PC-3 (cell line): Measurements from ENCODE around the gene CSMD2. TPM values are rescaled to one million over a fixed set of nuclear protein-coding genes. Genes with fewer than 3 reads are reported as not detected.

ENCODE experiments used
- ATAC-seq: fragments of 200-7000 bp; cut with Tn5 transposase; 2 replicates; pipeline ENCODE4 v1.9.1; 2020; ENCODE audit warnings: mild to moderate bottlenecking, moderate library complexity
- BruUV-seq: library from RNA; stranded (reverse); fragments of 400-500 nt; replicated peaks from 2 replicates; lab custom pipeline; 2021; lab: Mats Ljungman, UMichigan
- CTCF ChIA-PET: fragments of 300-600 bp; sonication (Branson Sonifier 250); formaldehyde crosslinking; loops from one replicate; lab custom pipeline; 2022; ENCODE audit warnings: antibody characterized with exemption; lab: Charles Lee
- POLR2A ChIA-PET: fragments of 300-600 bp; sonication (Branson Sonifier 250); formaldehyde crosslinking; loops from one replicate; lab custom pipeline; 2022; ENCODE audit warnings: antibody characterized with exemption; ENCODE audit not compliant: unreplicated experiment; lab: Charles Lee
- DNase-seq: peaks from one replicate; pipeline ENCODE4 v3.0.0-alpha.2; 2015
- H2AFZ ChIP-seq: fragments of 300-600 bp; sonication (generic); 2 replicates; pipeline ENCODE4 v1.6.0; 2016; ENCODE audit warnings: antibody characterized with exemption, low read length
- H3F3A ChIP-seq: fragments of 300-600 bp; sonication (generic); one replicate; pipeline ENCODE4 v1.6.0; 2017; ENCODE audit warnings: antibody characterized with exemption, low read length, control low read depth, mild to moderate bottlenecking; ENCODE audit not compliant: unreplicated experiment
- H3K27ac ChIP-seq: fragments of 300-600 bp; sonication (generic); 2 replicates; pipeline ENCODE4 v1.5.1; 2016; ENCODE audit warnings: mild to moderate bottlenecking, low read length
- H3K27me3 ChIP-seq: fragments of 300-600 bp; sonication (generic); 2 replicates; pipeline ENCODE4 v1.6.1; 2016; ENCODE audit warnings: low read length, mixed read lengths
- H3K36me3 ChIP-seq: fragments of 300-600 bp; sonication (generic); 2 replicates; pipeline ENCODE4 v1.6.1; 2016; ENCODE audit warnings: low read depth, mixed run types, low read length, mixed read lengths
- H3K4me1 ChIP-seq: fragments of 300-600 bp; sonication (generic); 2 replicates; pipeline ENCODE4 v1.5.1; 2016; ENCODE audit warnings: low read length; ENCODE audit not compliant: insufficient read depth
- H3K4me2 ChIP-seq: fragments of 300-600 bp; sonication (generic); 2 replicates; pipeline ENCODE4 v1.6.0; 2016; ENCODE audit warnings: low read length
- H3K4me3 ChIP-seq: fragments of 300-600 bp; sonication (generic); 2 replicates; pipeline ENCODE4 v1.5.1; 2016; ENCODE audit warnings: mild to moderate bottlenecking, low read length, mixed read lengths
- H3K79me2 ChIP-seq: fragments of 300-600 bp; sonication (generic); 2 replicates; pipeline ENCODE4 v1.6.1; 2017; ENCODE audit warnings: low read length, mixed read lengths
- H3K9ac ChIP-seq: fragments of 300-600 bp; sonication (generic); 2 replicates; pipeline ENCODE4 v1.6.0; 2016; ENCODE audit warnings: mild to moderate bottlenecking, low read length
- H3K9me2 ChIP-seq: fragments of 300-600 bp; sonication (generic); replicated peaks from 2 replicates; pipeline ENCODE4 v1.6.1; 2016; ENCODE audit warnings: mixed run types, low read length, mixed read lengths
- H3K9me3 ChIP-seq: fragments of 300-600 bp; sonication (generic); 2 replicates; pipeline ENCODE4 v1.6.1; 2016; ENCODE audit warnings: low read length, mixed read lengths
- H4K20me1 ChIP-seq: fragments of 300-600 bp; sonication (generic); 2 replicates; pipeline ENCODE4 v1.6.1; 2016; ENCODE audit warnings: low read length, mixed read lengths
- CTCF ChIP-seq: fragments of 300-600 bp; sonication (generic); conservative IDR thresholded peaks from 2 replicates; pipeline ENCODE4 v1.5.1; 2017; ENCODE audit warnings: antibody characterized with exemption, low read depth, mild to moderate bottlenecking, low read length
- EZH2 ChIP-seq: fragments of 300-600 bp; sonication (generic); IDR thresholded peaks from one replicate; pipeline ENCODE4 v1.6.1; 2017; ENCODE audit warnings: antibody characterized with exemption, mild to moderate bottlenecking, low read length; ENCODE audit not compliant: unreplicated experiment
- EZH2phosphoT487 ChIP-seq: fragments of 300-600 bp; sonication (generic); IDR thresholded peaks from 2 replicates; pipeline ENCODE4 v1.6.1; 2018; ENCODE audit warnings: mild to moderate bottlenecking, antibody characterized with exemption, low read length, borderline replicate concordance
- intact Hi-C: fragments of 100-400 bp; cut with micrococcal nuclease; formaldehyde crosslinking; loops from 2 replicates; pipeline ENCODE4 v1.9.0; 2023
- total RNA-seq: library from RNA; depleted of rRNA; stranded (reverse); fragments of >200 nt; gene quantifications from 2 replicates; pipeline ENCODE4 v1.2.3, GENCODE V29; 2014

The CSMD2 gene
- total RNA-seq, 1 experiment from 2014 or later: not detected

- Histone ChIP-seq H3K4me3 (no peak overlapping the region), H4K20me1 (no peaks in the 10 kb centered on the region), H3K79me2 (no peaks in the 10 kb centered on the region), H3K9me3 (no peaks in the 10 kb centered on the region), H3F3A (no peaks in the 10 kb centered on the region), H3K27me3 (no peaks in the 10 kb centered on the region), H2AFZ (no peak overlapping the region), H3K9me2 (no peaks in the 10 kb centered on the region), H3K4me2 (no peak overlapping the region), H3K27ac (no peak overlapping the region), H3K9ac (no peak overlapping the region), H3K36me3 (no peaks in the 10 kb centered on the region), H3K4me1 (no peaks in the 10 kb centered on the region)
- ChIA-PET CTCF (no interaction called here), POLR2A (no interaction called here)
- no peak for ATAC-seq
- intact Hi-C loops: no loop called here
- BruUV-seq: no TSS peak
- TF ChIP-seq CTCF (no peak), EZH2phosphoT487 (no peak), EZH2 (no peak)
- no peak for DNase-seq
Measured at GRCh38 chr1:33874636-33875035, 290.4 kb downstream of the CSMD2 start.

- CTCF ChIA-PET: no interaction called here
- POLR2A ChIA-PET: no interaction called here
- Histone ChIP-seq H3K9me2 (no peaks in the 10 kb centered on the region), H3K9ac (no peak overlapping the region), H3F3A (no peaks in the 10 kb centered on the region), H3K27ac (no peak overlapping the region), H3K27me3 (no peaks in the 10 kb centered on the region), H2AFZ (no peak overlapping the region), H3K36me3 (no peaks in the 10 kb centered on the region), H3K79me2 (no peaks in the 10 kb centered on the region), H3K9me3 (no peaks in the 10 kb centered on the region), H3K4me2 (no peak overlapping the region), H3K4me1 (no peaks in the 10 kb centered on the region), H3K4me3 (no peak overlapping the region), H4K20me1 (no peaks in the 10 kb centered on the region)
- intact Hi-C loops: no loop called here
- TF ChIP-seq EZH2phosphoT487 (no peak), EZH2 (no peak), CTCF (no peak)
- BruUV-seq: no TSS peak
- DNase-seq (no peak), ATAC-seq (no peak)
Measured at GRCh38 chr1:33872683-33873082, 292.3 kb downstream of the CSMD2 start.

GRCh38 chr1:33872275-33872674, 292.8 kb downstream of the CSMD2 start:
- Histone ChIP-seq H3K4me3 (no peak overlapping the region), H3K27ac (no peak overlapping the region), H4K20me1 (no peaks in the 10 kb centered on the region), H3K36me3 (no peaks in the 10 kb centered on the region), H3K27me3 (no peaks in the 10 kb centered on the region), H3K4me2 (no peak overlapping the region), H2AFZ (no peak overlapping the region), H3K79me2 (no peaks in the 10 kb centered on the region), H3F3A (no peaks in the 10 kb centered on the region), H3K9ac (no peak overlapping the region), H3K4me1 (no peaks in the 10 kb centered on the region), H3K9me2 (no peaks in the 10 kb centered on the region), H3K9me3 (no peaks in the 10 kb centered on the region)
- DNase-seq (no peak), ATAC-seq (no peak)
- POLR2A ChIA-PET: no interaction called here
- no peak for TF ChIP-seq EZH2phosphoT487
- CTCF ChIA-PET: no interaction called here
- intact Hi-C loops: no loop called here
- BruUV-seq: no TSS peak
